Transverse colon (tissue), 4 donors: ENCODE measurements around the gene CSTF2T. TPM values are rescaled to one million over a fixed set of nuclear protein-coding genes. Genes with fewer than 3 reads are reported as not detected.

Experiments
- DNase-seq: peaks from one replicate; pipeline ENCODE4 v3.0.0-alpha.2; 2019
- H3K27ac ChIP-seq, 4 donors: fragments of 200-600 bp; sonication (generic); 2 replicates each; pipeline ENCODE4 v1.5.1; 2016 to 2018; ENCODE audit warnings: inconsistent platforms in 4 of 4
- H3K27me3 ChIP-seq: fragments of 200-600 bp; sonication (generic); 2 replicates; pipeline ENCODE4 v1.5.1; 2017; ENCODE audit warnings: inconsistent platforms
- H3K36me3 ChIP-seq, 4 donors: fragments of 200-600 bp; sonication (generic); 2 replicates each; pipeline ENCODE4 v1.5.1; 2017 to 2019; ENCODE audit warnings: inconsistent platforms in 4 of 4
- H3K4me1 ChIP-seq, 4 donors: fragments of 200-600 bp; sonication (generic); 2 replicates each; pipeline ENCODE4 v1.5.1; 2017 to 2020; ENCODE audit warnings: inconsistent platforms in 4 of 4
- H3K4me3 ChIP-seq, 4 donors: fragments of 200-600 bp; sonication (generic); 1 replicate in 1 of 4; 2 replicates in 3 of 4; pipeline versions ENCODE4 v1.5.1 to v1.6.1; 2017 to 2019; ENCODE audit warnings: inconsistent platforms in 4 of 4
- H3K9me3 ChIP-seq, 2 donors: fragments of 200-600 bp; sonication (generic); 2 replicates each; pipeline ENCODE4 v1.5.1; 2017 to 2019; ENCODE audit warnings: inconsistent platforms in 2 of 2
- EP300 ChIP-seq: sonication (generic); formaldehyde crosslinking; IDR thresholded peaks from one replicate; pipeline ENCODE4 v1.6.1; 2017; ENCODE audit warnings: antibody characterized with exemption, low read depth
- POLR2A ChIP-seq: fragments of 450-650 bp; IDR thresholded peaks from one replicate; pipeline ENCODE4 v1.6.1; 2016; ENCODE audit warnings: antibody characterized with exemption, mild to moderate bottlenecking, moderate library complexity
- POLR2AphosphoS5 ChIP-seq, 3 donors: sonication (generic); formaldehyde crosslinking; IDR thresholded peaks; one replicate each; pipeline ENCODE4 v1.6.1; 2016; ENCODE audit warnings: antibody characterized with exemption in 3 of 3
- WGBS, 2 donors: methylation state at CpG; one replicate each; pipeline ENCODE4 v1.1.5; 2018; ENCODE audit warnings: low coverage in 1 of 2; 5-methylcytosine and 5-hydroxymethylcytosine counted together
- in situ Hi-C, 4 donors: fragments of 200-750 bp; cut with MboI; loops; one replicate each; pipeline versions ENCODE4 v1.15.0 to v1.15.1; 2017; ENCODE audit warnings: low sequenced_read_pairs in 3 of 4, low pct_ligation_motif_present in 1 of 4, low pct_unique_long_range_greater_than_20kb in 1 of 4
- intact Hi-C: fragments of 100-400 bp; cut with DNase I; formaldehyde crosslinking; loops from one replicate; pipeline ENCODE4 v1.15.1; 2023; ENCODE audit warnings: low total_unique reads
- total RNA-seq, 4 donors: library from RNA; depleted of rRNA; stranded (reverse); fragments of >200 nt; gene quantifications; one replicate each; pipeline ENCODE4 v1.1.0, GENCODE V29; 2016
- TF ChIP-seq, protein P1 (sequence below), 5 experiments: fragments of 200-600 bp in 3 of 5; fragments of 450-650 bp in 2 of 5; sonication (generic) in 3 of 5; IDR thresholded peaks; 1 replicate in 2 of 5; 2 replicates in 3 of 5; pipeline ENCODE4 v1.5.1; 2016 to 2017; ENCODE audit warnings: antibody characterized with exemption in 5 of 5, inconsistent platforms in 3 of 5, mild to moderate bottlenecking in 2 of 5, moderate library complexity in 1 of 5

CSTF2T gene
- total RNA-seq, 4 donors from 2014 or later, result 1.5 to 13.7 (median 11.0) TPM

GRCh38 chr10:51654918-51655317, 44.5 kb downstream of the CSTF2T start:
- Histone ChIP-seq H3K36me3 (no peaks in the 10 kb centered on the region), H3K4me3 (no peak overlapping the region), H3K27me3 (no peaks in the 10 kb centered on the region), H3K9me3 (no peaks in the 10 kb centered on the region), H3K4me1 (peaks cover 0 to 5% (median 2%) of the 10 kb centered on the region in 4 donors), H3K27ac (no peak overlapping the region)
- in situ Hi-C loops (no loop called here), intact Hi-C loops (no loop called here)
- DNase-seq, result no peak
- TF ChIP-seq, protein P1, sequence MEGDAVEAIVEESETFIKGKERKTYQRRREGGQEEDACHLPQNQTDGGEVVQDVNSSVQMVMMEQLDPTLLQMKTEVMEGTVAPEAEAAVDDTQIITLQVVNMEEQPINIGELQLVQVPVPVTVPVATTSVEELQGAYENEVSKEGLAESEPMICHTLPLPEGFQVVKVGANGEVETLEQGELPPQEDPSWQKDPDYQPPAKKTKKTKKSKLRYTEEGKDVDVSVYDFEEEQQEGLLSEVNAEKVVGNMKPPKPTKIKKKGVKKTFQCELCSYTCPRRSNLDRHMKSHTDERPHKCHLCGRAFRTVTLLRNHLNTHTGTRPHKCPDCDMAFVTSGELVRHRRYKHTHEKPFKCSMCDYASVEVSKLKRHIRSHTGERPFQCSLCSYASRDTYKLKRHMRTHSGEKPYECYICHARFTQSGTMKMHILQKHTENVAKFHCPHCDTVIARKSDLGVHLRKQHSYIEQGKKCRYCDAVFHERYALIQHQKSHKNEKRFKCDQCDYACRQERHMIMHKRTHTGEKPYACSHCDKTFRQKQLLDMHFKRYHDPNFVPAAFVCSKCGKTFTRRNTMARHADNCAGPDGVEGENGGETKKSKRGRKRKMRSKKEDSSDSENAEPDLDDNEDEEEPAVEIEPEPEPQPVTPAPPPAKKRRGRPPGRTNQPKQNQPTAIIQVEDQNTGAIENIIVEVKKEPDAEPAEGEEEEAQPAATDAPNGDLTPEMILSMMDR (IDR thresholded peaks at IDR 0.05), result no peak
- TF ChIP-seq EP300 (no peak), POLR2A (no peak), POLR2AphosphoS5 (IDR thresholded peaks at IDR 0.05) (no peak)
- WGBS, 2 donors, result 8 to 65% methylated on average over 1 of the region's 1 CpG

DNA sequence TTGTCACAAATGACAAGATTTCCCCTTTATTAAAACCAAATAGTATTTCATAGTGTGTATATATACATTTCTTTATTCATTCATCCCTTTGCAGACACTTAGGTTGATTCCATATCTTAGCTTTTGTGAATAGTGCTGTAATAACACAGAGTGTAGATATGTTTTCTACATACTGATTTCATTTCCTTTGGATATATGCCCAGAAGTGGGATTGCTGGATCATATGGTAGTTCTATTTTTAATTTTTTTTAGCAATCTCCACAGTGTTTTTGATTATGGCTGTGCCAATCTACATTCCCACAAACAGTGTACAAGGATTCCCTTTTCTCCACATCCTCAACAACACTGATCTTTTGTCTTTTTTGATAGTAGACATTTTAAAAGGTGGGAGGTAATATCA, 46.4 kb downstream of the CSTF2T start:
- Histone ChIP-seq H3K9me3 (no peaks in the 10 kb centered on the region), H3K27me3 (no peaks in the 10 kb centered on the region), H3K4me3 (no peak overlapping the region), H3K27ac (no peak overlapping the region), H3K36me3 (no peaks in the 10 kb centered on the region), H3K4me1 (peaks cover 0 to 5% (median 2%) of the 10 kb centered on the region in 4 donors)
- intact Hi-C loops, result no loop called here
- in situ Hi-C loops, result no loop called here
- no peak for TF ChIP-seq POLR2AphosphoS5 (IDR thresholded peaks at IDR 0.05)
- TF ChIP-seq, protein P1 (IDR thresholded peaks at IDR 0.05), result no peak
- TF ChIP-seq EP300, result no peak
- no peak for TF ChIP-seq POLR2A
- DNase-seq, result no peak

DNA sequence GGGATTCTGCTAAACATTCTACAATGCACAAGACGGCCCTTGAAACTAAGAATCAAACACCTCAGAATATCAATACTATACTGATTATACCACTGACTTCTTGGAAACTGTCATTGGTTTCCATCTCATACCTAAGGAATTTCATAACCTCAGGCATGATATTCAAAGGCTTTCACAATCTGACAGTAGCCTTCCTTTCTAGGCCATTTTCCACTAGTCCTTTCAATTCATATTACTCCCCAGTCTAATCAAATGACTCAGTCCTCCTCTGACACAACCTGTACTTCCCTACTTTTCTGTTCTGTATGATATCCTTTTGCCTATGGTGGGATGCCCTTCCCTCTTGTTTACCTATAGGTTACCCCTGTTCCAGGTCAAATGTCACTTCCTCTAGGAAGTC, 48.3 kb downstream of the CSTF2T start:
- no peaks in the 10 kb centered on the region for H3K4me1 ChIP-seq
- no peaks in the 10 kb centered on the region for H3K36me3 ChIP-seq
- no peaks in the 10 kb centered on the region for H3K27me3 ChIP-seq
- TF ChIP-seq POLR2A, result no peak
- TF ChIP-seq, protein P1 (IDR thresholded peaks at IDR 0.05), result no peak
- no peak for TF ChIP-seq POLR2AphosphoS5 (IDR thresholded peaks at IDR 0.05)
- no peak for TF ChIP-seq EP300
- no peak for DNase-seq
- no peak overlapping the region for H3K4me3 ChIP-seq
- no peaks in the 10 kb centered on the region for H3K9me3 ChIP-seq
- in situ Hi-C loops, result no loop called here
- 95% methylated on average over 1 of the region's 1 CpG; no CpG with 5 or more reads in 1 of the 2 donors for WGBS, 2 donors
- no peak overlapping the region for H3K27ac ChIP-seq
- intact Hi-C loops, result no loop called here

DNA sequence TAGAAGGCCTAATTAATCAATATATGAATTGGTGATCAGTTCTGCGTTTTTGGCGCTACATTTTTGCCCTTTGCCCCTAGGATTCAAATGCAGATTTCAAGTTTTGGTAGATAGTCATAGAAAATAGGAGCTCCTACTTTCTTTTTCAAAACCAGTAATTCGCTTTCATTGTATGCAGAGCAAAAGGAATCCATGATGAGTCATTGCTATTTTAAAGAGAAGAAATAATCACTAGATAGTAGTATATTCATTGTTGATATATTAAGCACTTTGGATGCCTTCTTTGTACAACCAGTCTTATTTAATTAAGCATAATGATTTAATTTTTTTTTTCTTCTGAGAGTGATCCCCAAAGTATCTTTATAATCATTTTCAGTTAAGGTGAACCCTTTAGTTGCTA, 50.3 kb downstream of the CSTF2T start:
- DNase-seq, result no peak
- Histone ChIP-seq H3K27ac (no peak overlapping the region), H3K4me1 (no peaks in the 10 kb centered on the region), H3K4me3 (no peak overlapping the region), H3K27me3 (no peaks in the 10 kb centered on the region), H3K9me3 (no peaks in the 10 kb centered on the region), H3K36me3 (no peaks in the 10 kb centered on the region)
- intact Hi-C loops (no loop called here), in situ Hi-C loops (no loop called here)
- TF ChIP-seq EP300, result no peak
- TF ChIP-seq POLR2AphosphoS5 (IDR thresholded peaks at IDR 0.05), result no peak
- TF ChIP-seq POLR2A, result no peak
- TF ChIP-seq, protein P1 (IDR thresholded peaks at IDR 0.05), result no peak
- 78 to 84% methylated on average over 3 of the region's 3 CpGs for WGBS, 2 donors
